ENCODE results near the gene STX11. TPM values are rescaled to one million over a fixed set of nuclear protein-coding genes. Genes with fewer than 3 reads are reported as not detected.
"Not testable (repeated sequence)": the region's sequence is repeated elsewhere in the genome, so short reads cannot be mapped to it uniquely, and the experiment has no call there.

Gene STX11
- total RNA-seq, 1 donor from 2014 or later = 1.9 TPM

- no peak for DNase-seq (ENCODE audit: low read depth)
Measured at GRCh38 chr6:144174006-144174405, 23.7 kb downstream of the STX11 start.

GRCh38 chr6:144176043-144176442 lies 25.7 kb downstream of the STX11 start:
- DNase-seq (ENCODE audit: low read depth) = no peak

DNA sequence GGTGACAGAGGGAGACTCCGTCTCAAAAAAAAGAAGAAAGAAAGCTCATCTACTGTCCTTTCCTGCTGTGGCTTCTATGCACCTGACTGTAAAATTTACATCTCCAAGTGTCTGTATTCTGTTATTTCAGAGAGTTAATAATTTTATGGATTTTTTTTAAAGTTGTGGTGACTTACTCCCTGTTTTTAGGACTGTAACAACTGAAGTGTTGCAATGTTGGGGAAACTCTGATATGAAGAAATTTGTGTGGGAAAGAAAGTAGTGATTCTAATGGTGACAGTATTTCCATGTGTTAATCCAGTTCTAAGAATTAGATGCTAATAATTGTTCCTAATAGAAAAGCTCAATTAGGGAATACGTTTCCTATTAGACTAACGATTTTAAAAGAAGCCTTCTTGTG lies 27.4 kb downstream of the STX11 start:
- no peak for DNase-seq (ENCODE audit: low read depth)

DNA sequence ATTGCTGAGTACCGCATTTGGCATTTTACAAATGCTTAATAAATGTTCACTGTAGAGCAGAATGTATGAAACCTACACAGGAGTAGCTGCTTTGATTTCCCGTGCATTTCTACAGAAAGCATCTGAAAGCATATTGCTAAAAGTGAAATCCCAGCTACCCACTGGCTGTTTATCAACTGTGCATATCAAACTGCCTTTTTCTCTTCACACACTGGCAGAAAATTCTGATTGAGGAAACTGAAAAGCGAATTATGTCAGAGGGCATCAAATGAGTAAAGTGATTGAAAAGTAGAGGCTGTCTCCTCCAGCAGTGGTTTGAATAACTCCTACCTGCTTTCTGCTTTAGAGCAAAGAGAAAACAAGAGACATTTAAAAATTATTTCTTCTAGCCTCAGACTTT lies 28.0 kb downstream of the STX11 start:
- no peak for DNase-seq (ENCODE audit: low read depth)

DNA sequence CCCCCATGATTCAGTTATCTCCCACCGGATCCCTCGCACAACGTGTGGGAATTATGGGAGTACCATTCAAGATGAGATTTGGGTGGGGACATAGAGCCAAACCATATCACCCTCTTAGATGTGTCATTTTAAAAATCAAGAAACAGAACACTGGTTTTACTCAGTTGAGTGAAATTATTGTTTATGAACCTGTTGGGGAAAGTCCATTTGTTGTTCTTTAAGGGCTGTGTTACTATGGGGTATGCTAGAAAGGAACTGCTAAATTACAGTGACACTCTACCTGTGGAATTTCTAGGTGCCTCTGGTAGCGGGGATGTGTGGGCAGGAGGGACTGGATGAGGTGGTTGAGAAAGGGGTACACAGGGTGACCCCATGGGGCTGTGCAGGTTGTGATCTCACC lies 28.9 kb downstream of the STX11 start:
- no peak for DNase-seq (ENCODE audit: low read depth)

DNA sequence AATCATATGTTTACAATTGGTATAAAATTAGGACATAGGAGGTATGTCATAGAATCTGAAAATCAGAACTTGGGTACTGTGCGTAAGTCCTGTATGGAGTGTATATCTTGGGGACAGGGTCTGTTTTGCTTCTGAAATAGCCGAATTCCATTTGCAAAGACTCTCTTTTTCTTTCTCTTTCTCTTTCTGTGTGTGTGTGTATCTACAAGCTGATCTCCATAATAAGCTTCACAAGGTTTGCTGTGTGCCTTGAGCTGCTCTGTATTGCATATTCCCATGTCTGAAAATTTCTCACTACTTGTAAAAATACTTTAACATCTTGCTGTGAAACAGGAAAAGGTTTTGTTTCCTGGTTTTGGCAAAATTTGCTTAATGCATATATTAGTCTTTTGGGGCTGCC lies 29.5 kb downstream of the STX11 start:
- no peak for DNase-seq (ENCODE audit: low read depth)

GRCh38 chr6:144180354-144180753 lies 30.0 kb downstream of the STX11 start:
- peak; percentile 25 for DNase-seq (ENCODE audit: low read depth)

DNA sequence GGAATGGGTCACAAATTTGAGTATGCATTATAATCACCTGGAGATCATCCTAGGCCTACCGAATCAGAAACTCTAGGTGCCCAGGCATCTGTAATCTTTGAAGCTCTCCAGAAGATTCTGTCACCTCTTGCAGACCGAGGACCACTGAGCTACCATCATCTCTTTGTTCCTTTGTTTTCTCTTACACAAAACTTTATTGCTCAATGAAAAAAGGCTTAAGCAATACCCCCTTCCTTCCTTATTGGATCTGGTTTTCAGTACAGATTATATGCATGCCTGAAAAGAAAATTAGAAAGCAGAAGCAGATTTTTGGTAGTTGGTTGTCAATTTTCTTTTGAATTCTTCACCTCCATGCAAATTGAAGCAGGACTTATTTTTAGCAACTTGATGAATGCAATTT lies 31.3 kb downstream of the STX11 start:
- DNase-seq (ENCODE audit: low read depth) = no peak

GRCh38 chr6:144184186-144184585 lies 33.9 kb downstream of the STX11 start:
- DNase-seq (ENCODE audit: low read depth) = not testable (repeated sequence)

DNA sequence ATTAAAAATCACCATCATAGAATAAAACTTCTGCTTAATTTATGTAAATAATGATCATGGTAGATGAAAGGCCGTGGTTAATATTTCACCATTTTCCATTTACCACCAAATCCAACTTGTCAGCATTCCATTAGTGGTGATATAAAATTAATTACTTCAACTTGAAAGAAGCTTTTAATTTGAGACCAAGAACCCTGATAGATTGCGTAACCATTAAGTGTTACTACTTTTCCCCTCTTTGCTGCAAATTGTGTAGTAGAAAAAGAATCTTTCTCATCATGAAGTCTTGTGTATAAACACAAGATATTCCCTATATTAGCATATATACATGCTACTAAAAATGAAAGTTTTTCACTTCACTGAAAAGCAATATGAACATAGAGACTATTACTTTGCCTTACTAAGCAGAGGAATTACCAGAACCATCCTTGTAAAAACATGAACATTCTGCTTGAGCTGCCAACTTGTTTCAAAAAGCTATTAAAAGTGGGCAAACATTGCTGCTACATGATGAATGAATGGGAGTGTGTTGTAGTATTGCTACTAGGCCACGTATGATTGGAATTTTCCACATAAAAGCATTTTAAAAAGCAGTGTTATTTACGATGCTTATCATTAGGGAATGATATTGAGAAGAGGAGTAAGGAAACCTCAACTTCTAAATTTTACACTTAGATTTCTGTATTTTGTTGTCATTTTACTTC lies 35.0 kb downstream of the STX11 start:
- no peak for DNase-seq (ENCODE audit: low read depth)

GRCh38 chr6:144186817-144187625 lies 36.7 kb downstream of the STX11 start:
- no peak for DNase-seq (ENCODE audit: low read depth)

- DNase-seq (ENCODE audit: low read depth) = peak; percentile 18
Measured at GRCh38 chr6:144189351-144189750, 39.0 kb downstream of the STX11 start.

DNA sequence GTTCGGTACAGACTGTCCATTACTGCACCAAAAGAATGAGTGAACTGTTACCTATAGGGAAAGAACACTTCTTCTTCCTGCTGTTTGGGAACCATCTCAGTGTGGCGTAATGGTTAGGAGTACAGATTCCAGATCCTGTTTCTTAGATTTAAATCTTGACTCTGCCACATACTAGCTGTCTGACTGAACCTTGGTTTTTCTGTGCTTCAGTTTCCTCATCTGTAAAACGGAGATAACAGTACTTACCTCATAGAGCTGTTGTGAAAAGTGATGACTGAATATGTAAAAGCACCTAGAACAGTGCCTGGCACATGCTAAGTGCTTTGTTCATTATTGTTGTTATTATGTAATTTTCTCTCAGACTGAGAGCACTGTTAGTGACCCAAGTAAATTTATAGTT lies 39.8 kb downstream of the STX11 start:
- DNase-seq (ENCODE audit: low read depth) = no peak

DNA sequence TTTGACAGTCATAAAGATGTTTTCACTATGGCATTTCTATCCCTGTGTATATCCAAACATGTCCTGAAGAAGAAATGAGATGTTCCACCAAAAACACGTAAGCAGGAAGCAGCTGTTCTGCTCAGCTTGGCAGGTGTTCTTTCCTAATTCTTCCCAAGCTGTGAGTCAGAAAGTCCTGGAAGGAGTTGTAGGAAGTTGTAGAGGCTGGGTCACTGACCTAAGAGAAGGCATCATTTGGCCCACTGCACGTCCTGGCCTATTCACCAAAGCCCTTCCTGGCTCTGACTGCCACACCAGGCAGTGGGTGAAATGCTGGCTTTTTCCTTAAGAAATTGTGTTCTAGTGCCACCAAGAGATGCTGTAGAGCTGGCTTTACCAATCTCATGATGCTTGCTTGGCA lies 40.3 kb downstream of the STX11 start:
- DNase-seq (ENCODE audit: low read depth) = peak; percentile 90

- no peak for DNase-seq (ENCODE audit: low read depth)
Measured at GRCh38 chr6:144193181-144193580, 42.9 kb downstream of the STX11 start.

DNA sequence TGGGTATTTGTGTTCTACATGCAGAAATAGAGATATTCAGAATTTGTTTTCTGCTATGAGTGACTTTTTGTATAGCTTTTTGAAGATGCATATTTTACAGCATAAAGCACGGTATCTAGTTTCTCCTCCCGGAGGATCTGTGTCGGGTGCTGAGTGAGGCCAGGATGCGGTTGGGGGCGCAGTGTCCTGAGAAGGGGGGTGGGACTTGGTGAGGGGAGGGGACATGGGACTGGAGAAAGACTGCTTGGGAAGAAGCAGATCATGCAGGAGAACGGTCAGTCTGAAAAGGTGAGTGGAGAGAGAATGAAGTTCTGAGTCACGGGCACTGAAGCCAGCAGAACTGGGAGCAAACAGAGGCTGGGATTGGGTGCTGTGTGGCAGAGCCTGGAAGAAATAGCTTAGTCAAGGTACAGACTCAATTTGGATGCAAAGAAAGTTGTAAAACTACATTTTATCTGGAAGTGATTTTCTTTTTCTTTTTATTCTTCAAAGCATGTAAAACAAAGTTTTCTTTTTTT lies 44.0 kb downstream of the STX11 start:
- no peak for DNase-seq (ENCODE audit: low read depth)

DNA sequence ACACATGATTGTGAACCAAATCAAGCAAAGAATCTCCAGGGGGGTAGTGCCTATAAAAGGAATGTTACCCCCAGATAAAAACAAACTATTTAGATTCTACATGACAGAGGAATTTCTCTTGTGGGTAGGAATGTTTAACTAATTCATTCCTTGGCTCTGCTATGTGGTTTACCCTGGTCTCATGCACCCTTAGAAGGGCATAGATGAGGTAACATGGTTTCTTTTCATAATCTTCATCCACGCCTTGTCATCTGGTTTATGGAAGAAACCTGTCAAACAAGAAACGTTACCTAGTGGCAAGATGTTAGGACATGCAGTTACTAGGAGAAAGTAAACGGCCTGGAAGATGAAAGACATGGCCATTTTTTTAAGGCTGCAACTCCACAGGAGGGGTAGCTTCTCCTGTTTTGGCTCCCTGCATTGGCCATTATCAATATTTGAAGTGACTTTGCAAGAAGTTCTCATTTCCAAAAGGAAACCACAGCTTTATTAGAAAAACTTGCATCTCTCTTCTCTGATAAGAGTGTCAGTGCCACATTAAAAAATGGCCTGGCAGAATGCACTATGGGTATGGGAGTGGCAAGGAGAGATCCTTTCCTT lies 45.5 kb downstream of the STX11 start:
- peak; percentile 9 for DNase-seq (ENCODE audit: low read depth)

GRCh38 chr6:144197919-144198318 lies 47.6 kb downstream of the STX11 start:
- DNase-seq (ENCODE audit: low read depth) = no peak

DNA sequence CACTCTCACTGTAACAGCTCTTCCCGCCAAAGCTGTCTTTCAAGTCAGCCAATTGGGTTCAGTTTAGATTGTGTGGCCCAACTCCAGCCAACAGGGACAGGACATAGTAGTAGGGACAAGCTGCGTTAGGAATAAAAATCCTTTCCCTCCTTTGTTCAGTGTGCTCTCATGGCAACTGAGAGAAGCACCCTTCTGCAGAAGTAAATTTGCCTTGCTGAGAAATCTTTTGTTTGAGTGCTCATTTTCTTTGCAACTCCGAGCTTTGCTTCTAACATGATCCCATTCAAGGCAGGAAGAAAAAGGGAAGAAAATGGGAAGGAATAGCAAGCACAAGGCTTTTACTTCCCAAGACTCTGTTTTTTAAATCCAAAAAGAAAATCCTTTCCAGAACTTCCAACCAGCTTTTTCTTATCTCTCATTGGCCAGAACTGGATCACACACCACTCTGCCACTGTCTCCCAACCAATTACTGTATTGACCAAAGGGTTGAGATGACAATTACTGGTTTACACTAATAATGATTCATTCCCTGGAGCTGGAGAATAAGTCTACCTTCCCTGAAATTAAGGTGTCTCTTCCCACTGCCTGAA lies 52.7 kb downstream of the STX11 start:
- DNase-seq (ENCODE audit: low read depth) = no peak

DNA sequence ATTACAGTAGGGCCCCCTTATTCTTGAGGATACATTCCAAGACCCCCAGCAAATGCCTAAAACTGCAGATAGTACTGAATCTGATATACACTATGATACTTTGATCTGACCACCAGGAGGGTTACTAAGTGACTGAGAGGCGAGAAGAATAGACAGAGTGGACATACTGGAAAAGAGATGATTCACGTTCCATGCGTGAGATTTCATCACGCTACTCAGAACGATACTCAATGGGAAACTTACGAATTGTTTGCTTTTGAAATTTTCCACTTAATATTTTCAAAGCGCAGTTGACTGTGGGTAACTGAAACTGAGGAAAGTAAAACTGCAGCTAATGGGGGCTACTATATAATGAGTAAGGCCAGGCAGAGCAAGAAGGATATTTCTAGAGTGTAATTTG lies 60.8 kb downstream of the STX11 start:
- no peak for DNase-seq (ENCODE audit: low read depth)

- DNase-seq (ENCODE audit: low read depth) = no peak
Measured at GRCh38 chr6:144213315-144213714, 63.0 kb downstream of the STX11 start.

- DNase-seq (ENCODE audit: low read depth) = no peak
Measured at GRCh38 chr6:144214029-144214428, 63.7 kb downstream of the STX11 start.

Data from myocyte (in vitro differentiated cells).